Fibroblast of pulmonary artery (primary cell): ENCODE measurements around the gene PCSK5.
A peak's percentile ranks its signal among the peaks of the same experiment; 100 is the strongest.

Experiments used
- DNase-seq: peaks from one replicate; pipeline ENCODE4 v3.0.0-alpha.2; 2010; ENCODE audit warnings: low read depth
- H3K4me3 ChIP-seq: replicated peaks from 2 replicates; pipeline ENCODE4 v1.5.1; 2011; ENCODE audit warnings: low read depth, mild to moderate bottlenecking, control low read depth, low read length, moderate library complexity
- CTCF ChIP-seq: IDR thresholded peaks from 2 replicates; pipeline ENCODE4 v1.5.1; 2011; ENCODE audit warnings: mild to moderate bottlenecking, control low read depth, low read length, inconsistent platforms; ENCODE audit errors: missing control alignments

PCSK5 gene

GRCh38 chr9:75993434-75993833 lies 103.0 kb downstream of the PCSK5 start:
- TF ChIP-seq CTCF: no peak
- H3K4me3 ChIP-seq: no peak overlapping the region
- peak; percentile 75 for DNase-seq

GRCh38 chr9:75995066-75995465 lies 104.6 kb downstream of the PCSK5 start:
- no peak overlapping the region for H3K4me3 ChIP-seq
- DNase-seq: no peak
- no peak for TF ChIP-seq CTCF

GRCh38 chr9:75996726-75997125 lies 106.3 kb downstream of the PCSK5 start:
- TF ChIP-seq CTCF: no peak
- H3K4me3 ChIP-seq: no peak overlapping the region
- no peak for DNase-seq

- DNase-seq: no peak
- H3K4me3 ChIP-seq: no peak overlapping the region
- TF ChIP-seq CTCF: no peak
Measured at GRCh38 chr9:75997206-75997605, 106.7 kb downstream of the PCSK5 start.

GRCh38 chr9:75998096-75998780 lies 107.8 kb downstream of the PCSK5 start:
- H3K4me3 ChIP-seq: no peak overlapping the region
- TF ChIP-seq CTCF: no peak
- DNase-seq: no peak

- no peak for TF ChIP-seq CTCF
- DNase-seq: no peak
- no peak overlapping the region for H3K4me3 ChIP-seq
Measured at GRCh38 chr9:76001459-76001858, 111.0 kb downstream of the PCSK5 start.

- no peak for DNase-seq
- no peak for TF ChIP-seq CTCF
- H3K4me3 ChIP-seq: no peak overlapping the region
Measured at GRCh38 chr9:76003041-76003440, 112.6 kb downstream of the PCSK5 start.
